Fibroblast of lung (primary cell): ENCODE measurements around the gene POLR1C.

Source experiments
- CTCF ChIP-seq, 2 donors: IDR thresholded peaks in 1 of 2; conservative IDR thresholded peaks in 1 of 2; 1 replicate in 1 of 2; 2 replicates in 1 of 2; pipeline ENCODE4 v1.5.1; 2011 to 2012; ENCODE audit warnings: low read length in 2 of 2, control low read depth in 1 of 2, inconsistent platforms in 1 of 2, low read depth in 1 of 2, mild to moderate bottlenecking in 1 of 2
- EZH2 ChIP-seq: IDR thresholded peaks from 2 replicates; pipeline ENCODE4 v1.5.1; 2012; ENCODE audit warnings: low read length, control low read depth, mild to moderate bottlenecking; ENCODE audit errors: missing control alignments

GRCh38 chr6:43493230-43493629 lies 23.7 kb upstream of the POLR1C start:
- TF ChIP-seq CTCF (conservative IDR thresholded peaks at IDR 0.05 in 1 of 2, IDR thresholded peaks at IDR 0.05 in 1 of 2; ENCODE audit: low read depth in 1 of 2, low read length in 2 of 2) (no peak), EZH2 (no peak)
